Measurements from ENCODE around the gene CD59.
"Not testable (repeated sequence)": the region's sequence is repeated elsewhere in the genome, so short reads cannot be mapped to it uniquely, and the experiment has no call there.

Gene CD59

DNA sequence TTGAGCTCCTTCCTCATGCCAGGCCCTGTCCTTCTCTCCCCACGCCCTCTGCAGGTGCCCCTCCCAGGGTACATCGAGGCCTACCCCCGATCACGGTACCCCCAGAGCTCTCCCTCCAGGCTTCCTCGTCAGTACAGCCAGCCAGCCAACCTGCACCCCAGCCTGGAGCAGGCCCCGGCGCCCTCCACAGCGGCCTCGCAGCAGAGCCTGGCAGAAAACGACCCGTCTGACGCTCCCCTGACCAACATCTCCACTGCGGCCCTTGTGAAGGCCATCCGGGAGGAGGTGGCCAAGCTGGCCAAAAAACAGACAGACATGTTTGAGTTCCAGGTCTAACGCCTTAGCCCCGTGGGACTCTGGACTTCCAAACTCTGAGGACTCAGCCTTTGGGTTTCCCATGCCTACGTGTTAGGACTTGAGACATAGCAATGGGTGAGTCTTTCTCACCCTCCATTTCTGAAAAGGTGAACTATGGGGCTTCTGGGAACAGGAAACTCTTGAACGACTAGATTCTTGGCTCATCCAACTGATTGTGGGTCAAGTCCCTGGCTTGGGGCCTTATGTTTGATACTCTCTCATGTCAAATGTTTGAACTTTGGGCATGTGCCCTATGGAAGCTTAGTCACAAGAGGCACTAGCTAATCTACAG lies 68.3 kb downstream of the CD59 start:
- DNase-seq (ENCODE audit: low spot score) = no peak

DNA sequence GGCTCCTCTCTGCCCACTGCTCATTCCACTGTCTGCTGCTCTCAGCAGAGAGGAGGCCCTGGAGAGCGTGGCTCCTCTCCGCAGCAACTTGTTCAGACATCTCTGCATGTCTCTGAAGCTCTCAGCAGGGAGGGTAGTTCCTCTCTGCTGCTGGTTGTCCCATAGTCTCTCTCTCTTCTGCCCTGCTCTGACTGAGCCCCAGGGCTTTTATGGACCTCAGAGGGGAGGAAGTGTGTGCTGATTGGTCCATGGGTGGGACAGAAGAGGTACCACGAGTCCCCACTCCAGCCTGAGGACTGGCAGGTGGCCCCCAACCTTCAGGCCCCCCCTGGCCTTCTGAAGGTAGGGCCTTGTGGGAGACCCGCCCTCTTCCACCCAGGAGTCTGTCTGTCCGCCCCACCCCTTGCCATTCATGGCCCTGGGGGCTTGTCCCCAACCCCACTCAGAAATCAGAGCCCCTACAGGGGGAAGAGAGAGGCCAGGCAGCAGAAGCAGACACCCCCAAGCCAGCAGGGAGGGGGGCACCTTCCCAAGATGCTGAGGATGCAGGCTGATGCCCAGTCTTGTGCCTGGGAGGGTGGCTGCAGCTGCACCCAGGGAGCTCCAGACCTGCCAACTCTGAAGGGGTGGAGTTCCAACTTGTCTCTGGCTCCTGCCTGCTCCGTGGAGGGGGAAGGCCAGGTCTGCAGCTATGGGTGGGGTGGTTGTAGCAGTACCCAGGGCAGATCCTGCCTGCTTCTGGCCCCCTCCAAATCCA lies 70.7 kb downstream of the CD59 start:
- DNase-seq (ENCODE audit: low spot score) = no peak

DNA sequence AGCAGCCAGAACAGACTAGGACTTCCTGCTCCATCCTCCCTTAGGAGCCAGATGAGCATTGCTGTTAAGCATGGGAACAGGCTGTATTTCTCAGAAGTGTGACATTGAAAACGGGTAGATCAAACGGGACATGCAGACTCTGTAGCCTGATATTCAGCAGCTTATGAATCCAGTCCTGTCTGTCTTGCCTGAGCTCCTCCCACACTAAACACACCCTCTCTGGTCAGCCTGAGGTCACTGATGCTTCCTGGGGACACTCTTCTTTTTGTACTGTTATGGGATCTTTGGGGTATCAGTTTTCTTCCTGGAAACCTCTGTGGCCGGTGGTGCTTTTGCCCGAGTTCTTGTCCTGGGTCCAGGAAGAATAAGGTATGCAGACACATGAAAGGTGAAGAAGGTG lies 71.4 kb downstream of the CD59 start:
- no peak for DNase-seq (ENCODE audit: low spot score)

DNA sequence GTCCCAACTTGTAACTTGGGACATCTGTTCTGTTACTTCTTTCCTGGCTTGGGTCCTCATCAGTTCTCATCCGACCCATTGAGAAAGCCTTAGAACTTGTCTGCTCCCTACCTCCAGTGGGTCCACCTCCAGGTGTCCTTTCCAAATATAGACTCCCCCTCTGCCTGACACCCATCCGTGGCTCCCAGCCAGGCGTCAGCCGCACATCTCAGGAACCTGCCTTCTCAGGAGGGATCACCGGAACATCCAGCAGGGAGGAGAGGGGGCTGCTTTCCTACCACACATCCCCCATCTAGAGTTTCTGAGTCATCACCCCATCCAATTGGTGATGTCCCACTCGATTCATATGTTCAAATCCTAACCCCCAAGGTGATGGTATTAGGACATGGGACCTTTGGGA lies 72.1 kb downstream of the CD59 start:
- no peak for DNase-seq (ENCODE audit: low spot score)

DNA sequence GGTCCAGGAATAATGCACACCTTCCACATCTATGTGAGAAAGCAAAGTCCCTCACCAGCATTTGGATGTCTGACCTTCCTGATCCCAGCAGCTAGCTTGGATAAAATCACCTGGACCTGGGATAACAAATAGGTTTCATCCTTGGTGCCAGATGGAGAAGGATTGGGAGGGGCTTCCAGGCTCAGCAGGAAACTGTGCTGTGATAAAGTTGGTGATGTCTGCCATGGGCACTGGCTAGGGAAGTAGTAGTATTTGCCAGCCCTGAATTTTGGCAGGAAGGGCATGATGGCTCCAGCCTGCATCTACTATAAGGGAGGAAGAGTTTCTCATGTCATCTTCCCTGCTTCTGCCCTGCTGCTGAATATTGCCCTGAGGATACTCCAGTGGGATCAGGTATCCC lies 73.1 kb downstream of the CD59 start:
- DNase-seq (ENCODE audit: low spot score) = no peak

DNA sequence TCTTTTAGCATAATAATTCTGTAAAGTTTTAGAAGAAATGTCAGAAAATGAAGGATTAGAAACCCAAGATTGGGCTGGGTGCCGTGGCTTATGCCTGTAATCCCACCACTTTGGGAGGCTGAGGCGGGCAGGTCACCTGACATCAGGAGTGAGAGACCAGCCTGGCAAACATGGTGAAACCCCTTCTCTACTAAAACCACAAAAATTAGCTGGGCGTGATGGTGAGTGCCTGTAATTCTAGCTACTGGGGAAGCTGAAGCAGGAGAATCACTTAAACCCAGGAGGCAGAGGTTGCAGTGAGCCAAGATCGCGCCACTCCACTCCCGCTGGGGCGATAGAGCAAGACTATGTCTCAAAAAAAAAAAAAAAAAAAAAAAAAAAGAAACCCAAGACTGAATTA lies 74.7 kb downstream of the CD59 start:
- DNase-seq (ENCODE audit: low spot score) = not testable (repeated sequence)

DNA sequence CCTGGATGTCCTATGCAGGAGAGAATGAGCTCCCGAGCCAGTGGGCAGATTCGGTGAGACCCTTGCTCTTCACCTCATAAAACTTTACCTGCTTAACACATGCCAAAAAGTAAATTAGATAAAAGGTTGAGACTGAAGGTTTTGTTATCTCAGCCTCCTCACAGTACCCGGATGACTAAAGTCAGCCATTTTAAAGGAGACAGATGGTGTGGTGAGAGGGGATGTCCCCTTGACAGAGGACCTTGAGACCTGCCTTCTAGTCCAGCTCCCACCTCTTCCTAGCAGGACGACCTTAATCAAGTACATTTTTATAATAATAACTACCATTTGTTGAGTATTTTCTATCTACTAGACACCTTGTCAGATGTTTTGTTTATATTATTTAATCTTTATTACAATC lies 75.3 kb downstream of the CD59 start:
- no peak for DNase-seq (ENCODE audit: low spot score)

DNA sequence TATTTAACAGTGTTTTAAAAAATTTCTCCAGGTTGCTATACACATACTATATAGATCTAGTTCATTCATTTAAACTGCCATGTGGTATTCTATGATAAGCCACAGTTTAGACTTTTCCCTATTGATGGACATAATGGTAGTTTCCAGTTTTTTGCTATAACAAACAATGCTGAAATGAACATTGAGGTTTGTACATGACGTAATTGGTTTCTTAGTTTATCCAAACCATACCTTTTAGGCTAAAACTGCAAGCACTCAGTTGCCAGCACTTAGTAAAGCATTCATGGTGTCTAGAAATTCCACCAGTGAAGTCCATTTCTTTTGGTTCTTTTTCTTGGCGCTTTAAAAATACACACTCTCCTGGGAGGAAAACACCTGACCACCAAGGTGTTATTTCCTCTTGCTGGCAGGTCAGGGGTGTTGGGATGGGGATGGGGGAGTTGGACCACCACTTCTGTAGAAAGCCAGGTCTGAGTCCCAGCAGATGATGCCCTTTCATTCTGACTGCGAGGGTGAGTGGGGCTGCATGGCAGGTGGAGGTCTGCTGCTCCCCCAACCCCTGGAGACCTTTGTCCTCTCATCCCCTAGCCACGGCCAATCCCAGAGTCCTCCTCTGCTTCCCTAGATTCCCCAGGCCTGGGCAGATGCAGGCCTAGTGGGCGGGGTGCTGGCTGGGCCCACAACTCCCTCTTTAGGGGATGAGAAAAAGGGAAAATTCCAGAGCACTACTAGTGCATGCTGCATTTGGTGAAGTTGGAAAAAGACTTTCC lies 76.7 kb downstream of the CD59 start:
- DNase-seq (ENCODE audit: low spot score) = no peak

DNA sequence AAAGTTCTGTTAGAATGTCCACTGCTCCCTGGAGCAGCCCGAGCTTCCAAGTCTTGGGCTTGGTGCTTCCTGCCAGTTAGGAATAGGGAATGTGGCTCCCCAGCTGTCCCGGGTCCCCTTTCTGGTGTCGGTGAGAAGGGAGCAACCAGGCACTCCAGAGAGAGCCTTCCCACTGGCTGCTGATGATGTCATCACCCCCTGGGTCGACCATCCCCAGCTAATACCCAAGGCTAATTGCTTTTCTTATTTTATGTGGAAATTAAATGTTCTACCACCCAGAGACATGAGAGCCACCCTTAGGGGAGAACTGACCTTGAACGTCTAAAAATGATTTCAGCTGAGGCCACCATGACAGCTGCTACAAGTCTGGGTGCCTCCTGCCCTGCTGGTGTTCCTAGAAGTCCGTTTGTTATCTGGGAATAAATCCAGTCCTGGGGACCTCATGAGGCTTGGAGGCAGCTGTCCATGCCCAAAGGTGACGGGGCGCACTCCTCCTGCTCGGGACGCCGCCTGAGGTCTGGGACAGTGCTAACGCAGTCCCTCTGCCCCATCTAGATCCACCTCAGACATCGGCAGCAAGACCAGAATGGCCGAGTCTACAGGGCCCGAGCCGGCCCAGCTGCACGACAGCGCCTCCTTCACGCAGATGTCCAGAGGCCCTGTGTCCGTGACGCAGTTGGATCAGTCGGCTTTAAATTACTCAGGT lies 77.9 kb downstream of the CD59 start:
- no peak for DNase-seq (ENCODE audit: low spot score)

DNA sequence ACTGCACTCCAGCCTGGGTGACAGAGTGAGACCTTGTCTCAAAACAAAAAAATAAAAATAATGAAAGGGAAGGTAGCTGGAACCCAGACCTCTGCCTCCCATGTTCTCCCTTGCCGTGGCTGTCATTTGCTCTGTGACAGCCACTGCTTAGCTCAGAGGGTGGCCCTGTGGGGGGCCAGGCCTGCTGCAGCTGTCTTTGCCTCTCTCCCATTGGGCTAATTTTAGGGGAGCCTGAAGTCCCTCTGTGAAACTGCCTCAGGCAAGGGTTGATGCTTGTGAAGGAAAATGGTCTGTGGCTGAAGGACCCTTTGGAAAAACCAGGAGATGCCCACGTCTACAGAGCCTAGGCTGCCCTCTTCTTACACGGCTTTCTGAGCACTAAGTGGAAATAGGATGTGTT lies 78.5 kb downstream of the CD59 start:
- no peak for DNase-seq (ENCODE audit: low spot score)

DNA sequence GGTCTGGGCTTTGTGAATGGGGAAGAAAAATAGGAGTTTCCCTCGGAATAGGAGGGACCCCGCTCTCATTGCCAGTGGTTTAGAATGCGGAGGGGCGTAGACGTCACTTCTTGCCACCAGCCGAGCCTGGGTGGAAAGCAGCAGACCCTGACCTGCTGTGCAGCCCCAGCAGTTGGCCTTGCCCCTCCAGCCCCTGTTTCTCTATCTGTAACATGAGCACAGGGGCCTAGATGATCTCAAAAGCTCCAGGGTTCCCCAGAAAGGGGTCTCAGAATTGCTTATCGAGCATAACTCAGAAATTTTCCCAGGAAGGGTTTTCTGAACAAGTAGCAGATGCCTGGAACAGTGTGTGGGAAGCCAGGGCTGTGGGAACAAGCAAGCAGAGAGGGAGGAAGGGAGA lies 79.5 kb downstream of the CD59 start:
- DNase-seq (ENCODE audit: low spot score) = no peak

DNA sequence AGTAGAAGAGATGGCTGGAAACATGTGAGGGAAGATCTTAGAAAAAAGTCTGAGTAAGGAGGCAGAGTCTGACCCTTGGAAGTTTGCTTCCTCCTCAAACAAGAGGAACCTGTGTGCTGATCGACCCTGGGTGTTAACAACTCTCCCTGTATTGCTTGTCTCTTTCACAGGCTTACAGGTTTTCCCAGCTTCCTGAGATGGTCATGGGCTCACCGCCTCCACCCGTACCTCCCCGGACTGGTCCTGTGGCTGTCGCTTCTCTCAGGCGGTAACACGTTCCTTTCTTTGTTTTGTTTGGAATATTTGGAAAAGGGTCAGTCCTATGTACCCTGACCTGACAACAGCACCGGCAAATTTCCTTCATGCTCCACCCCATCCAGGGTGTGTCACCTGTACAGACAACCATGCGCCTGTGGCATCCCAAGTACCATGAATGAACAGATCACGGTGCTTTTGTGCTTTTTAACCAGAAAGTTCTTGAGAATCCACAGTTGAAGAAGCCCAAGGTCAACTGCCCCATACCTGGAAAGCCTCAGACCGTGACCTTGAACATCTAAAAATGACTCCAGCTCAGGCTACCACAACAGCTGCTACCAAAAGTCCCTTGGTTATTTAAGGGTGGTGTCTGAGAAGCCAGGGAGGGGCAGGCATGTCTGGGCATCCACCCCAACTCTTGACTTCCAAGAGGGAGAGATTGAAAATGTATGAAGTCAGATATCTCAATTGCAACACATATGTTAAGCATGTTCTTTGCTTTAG lies 80.2 kb downstream of the CD59 start:
- peak; percentile 37 for DNase-seq (ENCODE audit: low spot score)

DNA sequence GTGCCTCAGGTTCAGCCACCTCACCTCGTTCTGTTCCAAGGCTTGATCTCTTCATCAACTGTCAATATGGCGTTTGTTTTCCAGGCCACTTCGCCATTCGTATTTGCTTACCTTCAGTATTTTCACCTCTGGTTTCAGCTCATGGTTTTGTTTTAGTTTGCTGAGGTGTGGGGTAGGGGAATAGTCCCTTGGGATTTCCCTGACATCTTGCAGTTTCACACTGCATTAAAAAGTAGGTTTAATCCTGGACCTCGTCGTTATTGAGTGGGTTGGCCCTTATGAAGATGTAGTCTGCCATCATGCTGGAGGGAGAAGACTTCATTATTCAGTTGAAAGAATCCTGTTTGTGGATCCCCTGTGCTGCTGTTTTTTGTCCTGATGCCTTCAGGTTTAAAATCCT lies 81.6 kb downstream of the CD59 start:
- DNase-seq (ENCODE audit: low spot score) = no peak

Data from kidney tubule cell (primary cell).